Fibroblast of mammary gland (primary cell): ENCODE data around the gene SLC30A7.
A peak's percentile ranks its signal among the peaks of the same experiment; 100 is the strongest.

ENCODE experiments used
- DNase-seq: peaks from one replicate; pipeline ENCODE4 v3.0.0-alpha.2; 2010; ENCODE audit warnings: low read depth
- H3K4me3 ChIP-seq: 2 replicates; pipeline ENCODE4 v1.5.1; 2011; ENCODE audit warnings: low read depth, mild to moderate bottlenecking, low read length, moderate library complexity; ENCODE audit not compliant: control insufficient read depth
- CTCF ChIP-seq: conservative IDR thresholded peaks from 2 replicates; pipeline ENCODE4 v1.5.1; 2011; ENCODE audit warnings: low read depth, low read length, inconsistent platforms; ENCODE audit not compliant: control insufficient read depth, insufficient read depth

Gene SLC30A7

GRCh38 chr1:100862591-100862990, 33.3 kb upstream of the SLC30A7 start:
- no peak overlapping the region for H3K4me3 ChIP-seq
- peak; percentile 82 for DNase-seq
- no peak for TF ChIP-seq CTCF

GRCh38 chr1:100866041-100866900, 29.6 kb upstream of the SLC30A7 start:
- no peak overlapping the region for H3K4me3 ChIP-seq
- peak; percentile 70 for DNase-seq
- peak; percentile 58 for TF ChIP-seq CTCF

DNA sequence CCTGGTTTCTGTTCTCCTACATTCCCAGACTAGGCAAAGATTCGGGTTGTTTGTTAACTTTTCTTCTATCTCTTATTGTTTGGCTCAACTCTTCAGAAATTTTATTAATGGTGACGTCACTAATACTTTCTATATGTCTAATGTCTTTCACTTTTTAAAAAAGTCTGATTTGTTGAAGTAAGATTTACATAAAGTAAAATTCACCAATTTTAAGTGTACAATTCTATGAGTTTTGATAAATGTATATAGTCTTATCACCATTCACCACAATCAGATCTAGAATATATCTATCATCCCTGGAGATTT, 29.0 kb upstream of the SLC30A7 start:
- DNase-seq = no peak
- no peak for TF ChIP-seq CTCF
- no peak overlapping the region for H3K4me3 ChIP-seq

DNA sequence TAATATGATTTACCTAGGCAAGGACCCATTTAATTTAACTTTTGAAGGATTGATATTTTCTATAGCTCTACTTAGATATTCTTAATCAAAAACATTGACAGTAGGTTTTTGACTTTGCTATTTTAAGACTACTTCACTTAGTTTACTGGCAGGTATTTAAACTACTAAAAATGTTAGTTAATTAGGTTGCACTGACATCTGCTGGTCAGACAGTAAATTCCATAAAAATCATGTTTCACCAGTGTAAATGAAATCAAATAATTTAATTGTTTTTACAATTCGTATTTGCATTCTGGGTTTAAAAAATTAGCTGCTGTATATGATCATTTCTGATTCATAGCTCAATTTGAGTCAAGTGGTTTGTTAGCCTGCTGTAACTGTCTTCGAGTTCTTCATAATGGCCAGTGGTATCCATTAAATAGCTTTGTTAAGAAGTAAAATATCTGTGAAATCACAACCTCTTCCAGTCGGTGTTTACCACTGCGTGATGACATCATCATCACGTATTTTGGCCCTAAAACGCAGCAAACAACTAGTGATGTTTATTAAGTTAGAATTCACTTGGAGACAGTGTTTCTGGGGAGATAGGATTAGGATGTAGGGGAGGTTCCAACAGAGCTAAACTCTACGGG, 27.4 kb upstream of the SLC30A7 start:
- no peak overlapping the region for H3K4me3 ChIP-seq
- TF ChIP-seq CTCF = peak; percentile 53
- DNase-seq = peak; percentile 73

- DNase-seq = no peak
- H3K4me3 ChIP-seq = no peak overlapping the region
- TF ChIP-seq CTCF = no peak
Observed at GRCh38 chr1:100869996-100870395, 25.9 kb upstream of the SLC30A7 start.

- H3K4me3 ChIP-seq = no peak overlapping the region
- no peak for TF ChIP-seq CTCF
- DNase-seq = no peak
Observed at GRCh38 chr1:100874433-100874832, 21.5 kb upstream of the SLC30A7 start.
